LNCaP clone FGC (cell line): ENCODE data around the gene PELI1.

Source experiments
- DNase-seq: peaks from one replicate; pipeline ENCODE4 v3.0.0-alpha.2; 2011; ENCODE audit warnings: low read depth
- H3K4me3 ChIP-seq: 2 replicates; pipeline ENCODE4 v1.5.1; 2011; ENCODE audit warnings: mild to moderate bottlenecking, low read depth, low read length, control low read depth
- CTCF ChIP-seq: IDR thresholded peaks from 2 replicates; pipeline ENCODE4 v1.5.1; 2012; ENCODE audit warnings: mild to moderate bottlenecking; ENCODE audit not compliant: control insufficient read depth, insufficient read depth; ENCODE audit errors: extremely low read depth

PELI1 gene

GRCh38 chr2:64133354-64133753, 10.9 kb downstream of the PELI1 start:
- DNase-seq: no peak
- no peak for TF ChIP-seq CTCF
- H3K4me3 ChIP-seq: no peak overlapping the region

GRCh38 chr2:64130333-64130732, 13.9 kb downstream of the PELI1 start:
- DNase-seq: no peak
- no peak for TF ChIP-seq CTCF

DNA sequence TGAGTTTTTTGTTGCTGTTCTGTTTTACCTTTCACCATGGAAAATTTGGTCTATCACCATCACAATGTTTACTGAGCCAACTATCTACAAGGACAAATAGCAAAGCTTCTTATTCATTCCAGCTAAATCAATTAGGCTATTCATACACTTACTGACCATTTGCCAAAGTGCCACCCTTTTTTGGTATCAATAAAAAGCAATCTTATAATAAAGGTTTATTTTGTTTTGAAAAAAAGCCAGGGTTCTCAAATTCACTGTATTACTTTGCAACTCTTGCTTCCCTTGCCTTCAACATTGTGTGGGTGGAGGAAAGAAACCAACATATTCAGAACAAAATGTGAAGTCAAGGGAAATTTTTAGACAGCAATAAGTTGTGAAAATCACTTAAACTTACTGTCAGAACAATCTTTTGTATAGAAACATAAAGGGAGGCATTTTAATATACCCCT, 15.3 kb downstream of the PELI1 start:
- no peak overlapping the region for H3K4me3 ChIP-seq
- TF ChIP-seq CTCF: no peak
- no peak for DNase-seq

More at GRCh38 chr2:64130333-64130732, 13.9 kb downstream of the PELI1 start:
- no peak overlapping the region for H3K4me3 ChIP-seq

DNA sequence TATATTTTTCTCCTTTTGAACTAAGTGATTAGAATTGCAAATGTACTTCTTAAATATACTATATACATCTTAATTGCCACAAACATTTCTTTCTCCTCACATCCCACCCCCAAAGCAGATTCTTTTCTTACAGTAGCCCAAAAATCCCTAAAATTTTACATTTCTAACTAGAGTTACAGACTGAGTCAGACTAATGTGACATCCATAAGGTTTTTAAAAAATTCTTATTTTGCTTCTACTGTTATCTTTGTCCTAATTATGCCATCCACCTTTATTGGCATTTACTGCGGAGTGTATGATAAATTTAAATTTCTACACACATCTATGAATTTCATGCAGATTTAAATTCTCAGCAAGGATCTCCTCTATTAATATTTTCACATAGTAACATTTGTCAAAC, 15.8 kb downstream of the PELI1 start:
- TF ChIP-seq CTCF: no peak
- no peak overlapping the region for H3K4me3 ChIP-seq
- no peak for DNase-seq

GRCh38 chr2:64127119-64127518, 17.1 kb downstream of the PELI1 start:
- no peak for TF ChIP-seq CTCF
- no peak for DNase-seq
- H3K4me3 ChIP-seq: no peak overlapping the region

DNA sequence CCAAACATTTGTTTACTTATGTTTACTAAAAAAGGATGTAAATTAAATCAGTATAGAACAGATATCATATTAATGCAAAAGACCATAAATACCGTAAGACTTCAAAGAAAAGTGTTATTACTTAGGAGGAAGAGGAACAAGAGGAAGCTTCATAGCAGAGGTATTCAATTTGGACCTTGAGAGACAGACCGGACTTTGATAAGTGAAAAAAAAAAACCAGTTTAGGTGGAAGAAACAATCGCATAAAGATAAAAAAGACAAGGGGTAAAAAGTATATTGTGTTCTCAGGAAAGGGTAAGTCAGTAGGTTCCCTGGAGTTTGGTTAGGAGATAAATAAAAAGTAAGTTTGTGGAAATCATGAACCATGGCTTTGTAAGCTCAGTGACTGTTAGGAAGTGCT, 17.6 kb downstream of the PELI1 start:
- TF ChIP-seq CTCF: no peak
- no peak overlapping the region for H3K4me3 ChIP-seq
- no peak for DNase-seq

DNA sequence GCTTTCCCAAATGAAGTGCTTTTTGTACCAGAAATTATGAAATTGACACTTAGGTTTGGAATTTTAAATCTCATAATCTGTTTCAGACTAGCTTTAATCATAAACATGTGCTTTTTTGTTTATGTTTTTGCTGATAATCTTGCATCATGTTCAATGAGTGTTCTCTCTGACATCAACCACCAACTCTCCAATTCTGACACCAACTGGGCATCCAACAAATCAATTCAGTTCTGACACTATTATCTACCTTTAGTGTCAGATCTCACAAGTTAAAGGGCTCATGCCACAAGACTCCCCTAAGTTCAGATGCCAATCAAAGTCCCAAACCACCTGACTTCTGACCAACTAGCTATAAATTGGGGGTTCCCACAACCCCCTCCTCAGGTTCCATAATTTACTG, 19.6 kb downstream of the PELI1 start:
- no peak overlapping the region for H3K4me3 ChIP-seq
- DNase-seq: no peak
- TF ChIP-seq CTCF: no peak
